ENCODE results near the gene NAV2. TPM values are rescaled to one million over a fixed set of nuclear protein-coding genes. Genes with fewer than 3 reads are reported as not detected.

Gene NAV2
- polyA plus RNA-seq, 1 experiment: 5.1 TPM

DNA sequence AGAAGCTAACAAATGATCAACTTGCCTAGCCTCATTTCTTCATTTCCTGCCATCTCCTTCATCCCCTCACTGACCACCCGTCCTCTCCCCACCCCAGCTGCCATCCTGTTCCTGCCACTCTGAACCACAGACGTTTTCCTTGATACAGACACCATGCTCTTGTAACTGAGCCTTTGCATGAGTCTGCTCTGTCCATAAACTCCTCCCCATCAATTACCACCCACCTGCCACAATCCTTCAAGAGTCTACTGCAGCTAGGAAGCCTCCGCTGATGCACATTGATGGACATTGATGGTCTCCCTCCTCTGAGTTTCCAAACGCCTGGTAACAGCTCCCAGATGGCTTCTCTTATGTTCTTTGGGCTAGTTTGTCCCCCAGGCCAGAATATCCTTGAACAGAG, 253.8 kb downstream of the NAV2 start:
- ChIA-PET POLR2A (no interaction called here), CTCF (interaction anchor here (1.2 to 1.3 kb wide), 2 partner anchors 13 to 161 kb away, joined by 3 to 5 read pairs; no protein-coding TSS in a partner anchor)
- TF ChIP-seq, protein P1, sequence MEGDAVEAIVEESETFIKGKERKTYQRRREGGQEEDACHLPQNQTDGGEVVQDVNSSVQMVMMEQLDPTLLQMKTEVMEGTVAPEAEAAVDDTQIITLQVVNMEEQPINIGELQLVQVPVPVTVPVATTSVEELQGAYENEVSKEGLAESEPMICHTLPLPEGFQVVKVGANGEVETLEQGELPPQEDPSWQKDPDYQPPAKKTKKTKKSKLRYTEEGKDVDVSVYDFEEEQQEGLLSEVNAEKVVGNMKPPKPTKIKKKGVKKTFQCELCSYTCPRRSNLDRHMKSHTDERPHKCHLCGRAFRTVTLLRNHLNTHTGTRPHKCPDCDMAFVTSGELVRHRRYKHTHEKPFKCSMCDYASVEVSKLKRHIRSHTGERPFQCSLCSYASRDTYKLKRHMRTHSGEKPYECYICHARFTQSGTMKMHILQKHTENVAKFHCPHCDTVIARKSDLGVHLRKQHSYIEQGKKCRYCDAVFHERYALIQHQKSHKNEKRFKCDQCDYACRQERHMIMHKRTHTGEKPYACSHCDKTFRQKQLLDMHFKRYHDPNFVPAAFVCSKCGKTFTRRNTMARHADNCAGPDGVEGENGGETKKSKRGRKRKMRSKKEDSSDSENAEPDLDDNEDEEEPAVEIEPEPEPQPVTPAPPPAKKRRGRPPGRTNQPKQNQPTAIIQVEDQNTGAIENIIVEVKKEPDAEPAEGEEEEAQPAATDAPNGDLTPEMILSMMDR (IDR thresholded peaks at IDR 0.05; ENCODE audit: low read depth, low read length): no peak
- Histone ChIP-seq H3K27me3 (ENCODE audit: control insufficient read depth, insufficient read depth, low read length) (no peaks in the 10 kb centered on the region), H3K4me3 (ENCODE audit: low read depth, low read length) (no peak overlapping the region), H3K9me3 (ENCODE audit: control insufficient read depth, insufficient read depth, low read length) (no peaks in the 10 kb centered on the region), H3K27ac (ENCODE audit: low read depth, low read length) (no peak overlapping the region)
- no peak for DNase-seq (ENCODE audit: low read depth, low spot score)

DNA sequence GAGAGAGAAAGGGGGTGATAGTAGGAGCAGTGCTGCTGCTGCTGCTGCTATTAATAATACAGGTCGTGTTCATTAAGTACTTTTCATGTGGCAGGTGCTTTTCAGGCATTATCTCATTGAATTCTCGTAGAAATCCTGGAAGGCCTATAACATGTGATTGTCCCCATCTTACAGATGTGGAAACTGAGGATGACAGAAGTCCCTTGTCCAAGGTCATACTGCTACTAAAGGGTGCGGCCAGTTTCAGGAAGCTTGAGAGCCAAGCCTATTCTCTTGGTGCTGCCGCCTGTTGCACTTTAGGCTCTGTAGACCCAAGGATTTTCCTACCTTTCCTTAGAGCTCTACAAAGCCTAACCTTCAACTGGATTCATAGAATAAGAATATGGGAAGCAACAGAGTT, 254.3 kb downstream of the NAV2 start:
- POLR2A ChIA-PET: no interaction called here
- Histone ChIP-seq H3K4me3 (ENCODE audit: low read depth, low read length) (no peak overlapping the region), H3K27ac (ENCODE audit: low read depth, low read length) (no peak overlapping the region), H3K27me3 (ENCODE audit: control insufficient read depth, insufficient read depth, low read length) (no peaks in the 10 kb centered on the region), H3K9me3 (ENCODE audit: control insufficient read depth, insufficient read depth, low read length) (no peaks in the 10 kb centered on the region)
- no peak for DNase-seq (ENCODE audit: low read depth, low spot score)
- TF ChIP-seq, protein P1 (IDR thresholded peaks at IDR 0.05; ENCODE audit: low read depth, low read length): no peak
- CTCF ChIA-PET: interaction anchor here (1.3 kb wide), 1 partner anchor 13 kb away, joined by 5 read pairs; no protein-coding TSS in a partner anchor

DNA sequence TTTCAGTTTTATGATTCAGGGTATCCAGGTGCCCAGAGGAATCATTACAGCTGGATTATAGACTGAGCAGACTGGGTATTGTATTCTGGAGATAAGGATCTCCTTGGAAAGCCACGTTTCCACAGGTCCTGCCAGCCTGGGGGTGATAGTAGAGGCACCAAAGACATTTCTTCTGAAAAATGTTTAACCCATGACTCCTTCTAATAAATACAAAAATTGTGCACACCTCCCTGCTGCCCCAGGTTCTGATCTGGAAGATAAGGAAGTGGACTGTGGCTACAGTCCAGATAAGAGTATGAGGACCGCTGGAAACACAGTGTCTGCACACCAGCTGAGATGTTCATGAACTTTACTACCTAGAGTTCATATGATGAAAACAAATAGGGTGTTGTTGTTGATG, 255.2 kb downstream of the NAV2 start:
- CTCF ChIA-PET: interaction anchor here (1.4 kb wide), 1 partner anchor 14 kb away, joined by 3 read pairs; no protein-coding TSS in a partner anchor
- Histone ChIP-seq H3K27me3 (ENCODE audit: control insufficient read depth, insufficient read depth, low read length) (no peaks in the 10 kb centered on the region), H3K9me3 (ENCODE audit: control insufficient read depth, insufficient read depth, low read length) (no peaks in the 10 kb centered on the region), H3K27ac (ENCODE audit: low read depth, low read length) (no peak overlapping the region), H3K4me3 (ENCODE audit: low read depth, low read length) (no peak overlapping the region)
- TF ChIP-seq, protein P1 (IDR thresholded peaks at IDR 0.05; ENCODE audit: low read depth, low read length): no peak
- DNase-seq (ENCODE audit: low read depth, low spot score): no peak
- POLR2A ChIA-PET: no interaction called here

DNA sequence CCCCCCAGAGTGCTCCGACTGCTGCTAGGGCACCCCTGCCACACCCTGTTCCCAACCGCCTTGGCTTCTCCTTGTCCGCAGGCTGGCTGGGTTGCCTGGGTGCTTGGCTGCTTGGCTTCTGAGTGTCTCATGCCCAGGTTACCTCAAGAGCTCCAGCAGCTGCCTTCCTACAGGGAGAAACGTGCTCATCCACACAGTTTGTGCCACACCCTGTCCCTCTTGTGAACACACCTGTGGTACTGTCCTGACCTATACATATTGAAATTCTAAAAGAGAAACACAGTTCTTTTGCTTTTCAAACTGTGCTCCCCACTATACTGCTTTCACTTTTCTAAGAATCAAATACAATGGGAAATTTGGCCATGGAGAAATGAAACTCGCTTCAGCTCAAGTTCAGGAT, 256.2 kb downstream of the NAV2 start:
- H3K27ac ChIP-seq (ENCODE audit: low read depth, low read length): no peak overlapping the region
- no peaks in the 10 kb centered on the region for H3K9me3 ChIP-seq (ENCODE audit: control insufficient read depth, insufficient read depth, low read length)
- ChIA-PET POLR2A (no interaction called here), CTCF (interaction anchor here (1.4 kb wide), 1 partner anchor 15 kb away, joined by 3 read pairs; no protein-coding TSS in a partner anchor)
- no peak for DNase-seq (ENCODE audit: low read depth, low spot score)
- TF ChIP-seq, protein P1 (IDR thresholded peaks at IDR 0.05; ENCODE audit: low read depth, low read length): no peak
- H3K4me3 ChIP-seq (ENCODE audit: low read depth, low read length): no peak overlapping the region
- H3K27me3 ChIP-seq (ENCODE audit: control insufficient read depth, insufficient read depth, low read length): no peaks in the 10 kb centered on the region

DNA sequence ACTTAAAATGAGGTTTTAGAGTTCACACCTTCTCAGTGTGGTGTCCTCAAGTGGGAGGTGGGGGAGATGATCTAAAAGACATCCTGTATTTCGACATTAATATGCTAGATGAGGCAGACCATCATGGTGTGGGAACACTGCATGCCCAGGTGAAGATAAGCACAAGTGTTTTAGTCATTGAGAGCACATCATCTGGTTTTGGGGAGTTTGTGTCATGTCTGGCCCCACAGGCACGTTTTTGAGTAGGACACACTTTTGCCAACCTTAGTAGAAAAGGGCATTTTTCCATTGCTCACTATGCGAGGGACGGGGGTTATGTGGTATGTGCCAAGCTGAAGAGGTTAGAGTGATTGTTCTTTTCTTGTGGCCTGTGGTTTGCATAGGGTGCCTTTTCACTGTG, 258.3 kb downstream of the NAV2 start:
- DNase-seq (ENCODE audit: low read depth, low spot score): no peak
- TF ChIP-seq, protein P1 (IDR thresholded peaks at IDR 0.05; ENCODE audit: low read depth, low read length): no peak
- ChIA-PET POLR2A (no interaction called here), CTCF (interaction anchor here (1.4 to 1.5 kb wide), 2 partner anchors 21 to 157 kb away, joined by 4 read pairs; no protein-coding TSS in a partner anchor)
- H3K9me3 ChIP-seq (ENCODE audit: control insufficient read depth, insufficient read depth, low read length): no peaks in the 10 kb centered on the region
- no peaks in the 10 kb centered on the region for H3K27me3 ChIP-seq (ENCODE audit: control insufficient read depth, insufficient read depth, low read length)
- H3K4me3 ChIP-seq (ENCODE audit: low read depth, low read length): no peak overlapping the region
- H3K27ac ChIP-seq (ENCODE audit: low read depth, low read length): no peak overlapping the region
